A673 (cell line): ENCODE results near the gene VAC14. TPM values are rescaled to one million over a fixed set of nuclear protein-coding genes. Genes with fewer than 3 reads are reported as not detected.
A peak's percentile ranks its signal among the peaks of the same experiment; 100 is the strongest.
"Not testable (repeated sequence)": the region's sequence is repeated elsewhere in the genome, so short reads cannot be mapped to it uniquely, and the experiment has no call there.

Experiments
- BruUV-seq: library from RNA; stranded (reverse); fragments of 400-500 nt; replicated peaks from 2 replicates; lab custom pipeline; 2021; lab: Mats Ljungman, UMichigan
- CTCF ChIA-PET: fragments of 300-600 bp; sonication (Branson Sonifier 250); formaldehyde crosslinking; loops from one replicate; lab custom pipeline; 2022; ENCODE audit warnings: antibody characterized with exemption; lab: Charles Lee
- POLR2A ChIA-PET: fragments of 300-600 bp; sonication (Branson Sonifier 250); formaldehyde crosslinking; loops from one replicate; lab custom pipeline; 2022; ENCODE audit warnings: antibody characterized with exemption; ENCODE audit not compliant: low non-redundant PET; lab: Charles Lee
- DNase-seq: peaks from one replicate; pipeline ENCODE4 v3.0.0-alpha.2; 2015; ENCODE audit warnings: low spot score
- H3K27ac ChIP-seq: fragments of 200-600 bp; sonication (generic); 2 replicates; pipeline ENCODE4 v1.5.1; 2016; ENCODE audit warnings: mixed run types, low read depth, mild to moderate bottlenecking, mixed read lengths, antibody characterized with exemption, low read length; ENCODE audit not compliant: poor library complexity, severe bottlenecking
- H3K27me3 ChIP-seq: fragments of 200-600 bp; sonication (generic); replicated peaks from 2 replicates; pipeline ENCODE4 v1.6.1; 2017; ENCODE audit warnings: mixed run types, low read depth, mild to moderate bottlenecking, mixed read lengths, antibody characterized with exemption, low read length; ENCODE audit not compliant: insufficient read depth, poor library complexity
- H3K36me3 ChIP-seq: fragments of 200-600 bp; sonication (generic); 2 replicates; pipeline ENCODE4 v1.6.1; 2016; ENCODE audit warnings: mixed run types, mild to moderate bottlenecking, mixed read lengths, antibody characterized with exemption, low read length; ENCODE audit not compliant: insufficient read depth, poor library complexity, severe bottlenecking
- H3K4me1 ChIP-seq: fragments of 200-600 bp; sonication (generic); 2 replicates; pipeline ENCODE4 v1.6.1; 2017; ENCODE audit warnings: mixed run types, mild to moderate bottlenecking, mixed read lengths, antibody characterized with exemption, low read length; ENCODE audit not compliant: insufficient read depth, poor library complexity, severe bottlenecking
- H3K4me3 ChIP-seq: fragments of 200-600 bp; sonication (generic); 2 replicates; pipeline ENCODE4 v1.5.1; 2016; ENCODE audit warnings: low read depth, mixed run types, mild to moderate bottlenecking, mixed read lengths, low read length; ENCODE audit not compliant: poor library complexity, severe bottlenecking
- H3K9me3 ChIP-seq: fragments of 200-600 bp; sonication (generic); 2 replicates; pipeline ENCODE4 v1.6.1; 2016; ENCODE audit warnings: mixed run types, low read depth, mild to moderate bottlenecking, mixed read lengths, antibody characterized with exemption, low read length; ENCODE audit not compliant: poor library complexity, severe bottlenecking
- EZH2 ChIP-seq: fragments of 200-600 bp; sonication (generic); IDR thresholded peaks from 2 replicates; pipeline ENCODE4 v1.6.1; 2017; ENCODE audit warnings: borderline replicate concordance, low read depth, mild to moderate bottlenecking, mixed read lengths, antibody characterized with exemption, low read length; ENCODE audit not compliant: poor library complexity, severe bottlenecking
- intact Hi-C: fragments of 100-400 bp; cut with micrococcal nuclease; formaldehyde crosslinking; loops from one replicate; pipeline ENCODE4 v1.10.0; 2022; ENCODE audit not compliant: unreplicated experiment
- total RNA-seq: library from RNA; stranded (reverse); gene quantifications from 2 replicates; pipeline ENCODE4 v1.2.3, GENCODE V29; 2021
- TF ChIP-seq, protein P1 (sequence below): fragments of 300-800, 200-600 bp; sonication (generic); conservative IDR thresholded peaks from 2 replicates; pipeline ENCODE4 v1.5.1; 2017; ENCODE audit warnings: low read depth, mild to moderate bottlenecking, antibody characterized with exemption, low read length, moderate library complexity, mixed read lengths

The VAC14 gene
- total RNA-seq, 1 experiment from 2014 or later, result 46.6 TPM

DNA sequence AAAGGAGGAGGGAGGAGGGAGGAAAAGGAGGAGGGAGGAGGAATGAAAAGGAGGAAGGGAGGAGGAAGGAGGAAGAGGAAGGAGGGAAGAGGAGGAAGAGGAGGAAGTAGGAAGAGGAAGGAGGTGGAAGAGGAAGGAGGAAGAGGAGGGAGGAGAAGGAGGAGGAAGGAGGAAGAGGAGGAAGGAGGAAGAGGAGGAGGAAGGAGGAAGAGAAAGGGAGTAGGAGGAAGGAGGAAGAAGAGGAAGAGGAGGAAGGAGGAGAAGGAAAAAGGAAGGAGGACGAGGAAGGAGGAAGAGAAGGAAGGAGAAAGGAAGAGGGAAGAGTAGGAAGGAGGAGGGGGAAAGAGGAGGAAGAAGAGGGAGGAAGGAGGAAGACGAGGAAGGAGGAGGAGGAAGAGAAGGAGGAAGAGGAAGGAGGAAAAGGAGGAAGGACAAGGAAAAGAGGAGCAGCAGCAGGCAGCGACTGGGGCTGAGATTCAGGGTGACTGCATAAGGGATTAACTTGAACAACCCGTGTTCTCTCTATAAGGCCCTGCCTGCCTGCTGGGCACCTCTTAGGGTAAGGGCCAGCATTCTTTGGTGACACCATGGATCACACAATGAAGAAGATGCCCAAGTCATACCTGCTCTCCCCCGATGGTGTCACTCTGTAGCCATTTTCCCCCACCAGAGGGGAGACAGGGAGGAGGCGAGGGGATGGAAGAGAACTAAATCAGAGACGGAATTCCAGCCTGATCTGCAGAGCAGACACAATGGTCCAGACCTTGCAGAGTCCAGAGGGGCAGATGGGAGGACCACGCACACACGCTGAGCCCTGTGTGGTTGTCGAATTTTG lies 156.0 kb downstream of the VAC14 start:
- H3K27ac ChIP-seq, result no peak overlapping the region
- no peaks in the 10 kb centered on the region for H3K27me3 ChIP-seq
- no peaks in the 10 kb centered on the region for H3K4me1 ChIP-seq
- ChIA-PET CTCF (interaction anchor here (0.8 kb wide), 1 partner anchor 893 kb away, joined by 6 read pairs; no protein-coding TSS in a partner anchor), POLR2A (no interaction called here)
- intact Hi-C loops, result no loop called here
- TF ChIP-seq EZH2, result no peak
- TF ChIP-seq, protein P1, sequence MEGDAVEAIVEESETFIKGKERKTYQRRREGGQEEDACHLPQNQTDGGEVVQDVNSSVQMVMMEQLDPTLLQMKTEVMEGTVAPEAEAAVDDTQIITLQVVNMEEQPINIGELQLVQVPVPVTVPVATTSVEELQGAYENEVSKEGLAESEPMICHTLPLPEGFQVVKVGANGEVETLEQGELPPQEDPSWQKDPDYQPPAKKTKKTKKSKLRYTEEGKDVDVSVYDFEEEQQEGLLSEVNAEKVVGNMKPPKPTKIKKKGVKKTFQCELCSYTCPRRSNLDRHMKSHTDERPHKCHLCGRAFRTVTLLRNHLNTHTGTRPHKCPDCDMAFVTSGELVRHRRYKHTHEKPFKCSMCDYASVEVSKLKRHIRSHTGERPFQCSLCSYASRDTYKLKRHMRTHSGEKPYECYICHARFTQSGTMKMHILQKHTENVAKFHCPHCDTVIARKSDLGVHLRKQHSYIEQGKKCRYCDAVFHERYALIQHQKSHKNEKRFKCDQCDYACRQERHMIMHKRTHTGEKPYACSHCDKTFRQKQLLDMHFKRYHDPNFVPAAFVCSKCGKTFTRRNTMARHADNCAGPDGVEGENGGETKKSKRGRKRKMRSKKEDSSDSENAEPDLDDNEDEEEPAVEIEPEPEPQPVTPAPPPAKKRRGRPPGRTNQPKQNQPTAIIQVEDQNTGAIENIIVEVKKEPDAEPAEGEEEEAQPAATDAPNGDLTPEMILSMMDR, result no peak
- H3K4me3 ChIP-seq, result no peak overlapping the region
- H3K36me3 ChIP-seq, result no peaks in the 10 kb centered on the region
- BruUV-seq, result no TSS peak
- DNase-seq, result peak; percentile 29
- no peaks in the 10 kb centered on the region for H3K9me3 ChIP-seq

DNA sequence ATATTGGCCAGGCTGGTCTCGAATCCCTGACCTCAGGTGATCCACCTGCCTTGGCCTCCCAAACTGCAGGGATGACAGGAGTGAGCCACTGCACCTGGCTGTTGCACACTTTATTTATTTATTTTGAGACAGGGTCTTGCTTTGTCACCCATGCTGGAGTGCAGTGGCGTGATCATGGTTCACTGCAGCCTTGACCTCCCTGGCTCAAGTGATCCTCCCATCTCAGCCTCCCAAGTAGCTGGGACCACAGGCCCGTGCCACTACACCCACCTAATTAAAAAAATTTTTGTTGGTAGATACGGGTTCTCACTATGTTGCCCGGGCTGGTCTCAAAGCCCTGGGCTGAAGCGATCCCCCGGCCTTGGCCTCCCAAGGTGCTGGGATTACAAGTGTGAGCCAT lies 157.7 kb downstream of the VAC14 start:
- H3K27ac ChIP-seq, H3K27me3 ChIP-seq, H3K4me1 ChIP-seq, POLR2A ChIA-PET, H3K36me3 ChIP-seq, DNase-seq, H3K4me3 ChIP-seq, CTCF ChIA-PET, H3K9me3 ChIP-seq, intact Hi-C loops, BruUV-seq: not testable (repeated sequence)

DNA sequence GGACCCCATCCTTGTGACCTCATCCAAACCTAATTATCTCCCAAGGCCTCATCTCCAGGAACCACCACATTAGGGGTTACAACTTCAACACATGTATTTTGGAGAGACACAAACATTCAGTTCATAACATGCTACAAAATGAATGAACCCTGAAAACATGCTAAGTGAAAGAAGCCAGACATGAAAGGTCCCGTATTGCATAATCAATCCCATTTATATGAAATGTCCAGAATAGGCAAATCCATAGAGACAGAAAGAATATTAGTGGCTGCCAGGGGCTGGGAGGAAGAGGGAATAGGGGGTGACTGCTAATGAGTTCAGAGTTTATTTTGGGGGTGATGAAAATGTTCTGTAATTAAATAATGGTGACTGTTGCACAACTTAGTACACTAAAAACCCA lies 158.3 kb downstream of the VAC14 start:
- H3K4me3 ChIP-seq, result no peak overlapping the region
- TF ChIP-seq EZH2, result no peak
- TF ChIP-seq, protein P1, result no peak
- H3K9me3 ChIP-seq, result no peaks in the 10 kb centered on the region
- BruUV-seq, result no TSS peak
- intact Hi-C loops, result no loop called here
- no peaks in the 10 kb centered on the region for H3K36me3 ChIP-seq
- ChIA-PET POLR2A (no interaction called here), CTCF (no interaction called here)
- no peaks in the 10 kb centered on the region for H3K4me1 ChIP-seq
- H3K27me3 ChIP-seq, result no peaks in the 10 kb centered on the region
- no peak overlapping the region for H3K27ac ChIP-seq
- DNase-seq, result no peak
